ENCODE data around the gene TIGAR.

DNA sequence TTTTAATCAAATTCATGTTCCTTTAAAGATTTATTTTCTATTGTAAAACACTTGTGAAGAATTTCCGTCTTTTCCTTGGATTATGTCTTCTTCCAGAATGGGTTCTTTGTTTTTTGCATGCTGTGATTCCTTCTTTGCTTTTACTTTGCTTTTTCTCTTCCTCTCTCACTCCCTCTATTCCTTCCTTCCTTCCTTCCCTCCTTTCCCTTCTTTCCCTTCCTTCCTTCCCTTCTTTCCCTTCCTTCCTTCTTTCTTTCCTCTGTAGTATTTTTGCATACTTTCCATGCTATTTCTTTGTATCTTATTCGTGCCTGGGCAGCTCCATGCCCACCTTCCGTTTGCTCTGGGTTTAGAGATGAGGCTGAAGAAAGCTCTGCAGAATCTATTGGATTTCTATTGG is 80.1 kb downstream of the TIGAR start:
- TF ChIP-seq, protein P1, sequence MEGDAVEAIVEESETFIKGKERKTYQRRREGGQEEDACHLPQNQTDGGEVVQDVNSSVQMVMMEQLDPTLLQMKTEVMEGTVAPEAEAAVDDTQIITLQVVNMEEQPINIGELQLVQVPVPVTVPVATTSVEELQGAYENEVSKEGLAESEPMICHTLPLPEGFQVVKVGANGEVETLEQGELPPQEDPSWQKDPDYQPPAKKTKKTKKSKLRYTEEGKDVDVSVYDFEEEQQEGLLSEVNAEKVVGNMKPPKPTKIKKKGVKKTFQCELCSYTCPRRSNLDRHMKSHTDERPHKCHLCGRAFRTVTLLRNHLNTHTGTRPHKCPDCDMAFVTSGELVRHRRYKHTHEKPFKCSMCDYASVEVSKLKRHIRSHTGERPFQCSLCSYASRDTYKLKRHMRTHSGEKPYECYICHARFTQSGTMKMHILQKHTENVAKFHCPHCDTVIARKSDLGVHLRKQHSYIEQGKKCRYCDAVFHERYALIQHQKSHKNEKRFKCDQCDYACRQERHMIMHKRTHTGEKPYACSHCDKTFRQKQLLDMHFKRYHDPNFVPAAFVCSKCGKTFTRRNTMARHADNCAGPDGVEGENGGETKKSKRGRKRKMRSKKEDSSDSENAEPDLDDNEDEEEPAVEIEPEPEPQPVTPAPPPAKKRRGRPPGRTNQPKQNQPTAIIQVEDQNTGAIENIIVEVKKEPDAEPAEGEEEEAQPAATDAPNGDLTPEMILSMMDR (IDR thresholded peaks at IDR 0.05; ENCODE audit: low read depth, low read length): no peak
- no peak for TF ChIP-seq EZH2phosphoT487 (IDR thresholded peaks at IDR 0.05; ENCODE audit: low read depth)

Data from OCI-LY3 (cell line).